ENCODE data around the gene RAC2.

The RAC2 gene

DNA sequence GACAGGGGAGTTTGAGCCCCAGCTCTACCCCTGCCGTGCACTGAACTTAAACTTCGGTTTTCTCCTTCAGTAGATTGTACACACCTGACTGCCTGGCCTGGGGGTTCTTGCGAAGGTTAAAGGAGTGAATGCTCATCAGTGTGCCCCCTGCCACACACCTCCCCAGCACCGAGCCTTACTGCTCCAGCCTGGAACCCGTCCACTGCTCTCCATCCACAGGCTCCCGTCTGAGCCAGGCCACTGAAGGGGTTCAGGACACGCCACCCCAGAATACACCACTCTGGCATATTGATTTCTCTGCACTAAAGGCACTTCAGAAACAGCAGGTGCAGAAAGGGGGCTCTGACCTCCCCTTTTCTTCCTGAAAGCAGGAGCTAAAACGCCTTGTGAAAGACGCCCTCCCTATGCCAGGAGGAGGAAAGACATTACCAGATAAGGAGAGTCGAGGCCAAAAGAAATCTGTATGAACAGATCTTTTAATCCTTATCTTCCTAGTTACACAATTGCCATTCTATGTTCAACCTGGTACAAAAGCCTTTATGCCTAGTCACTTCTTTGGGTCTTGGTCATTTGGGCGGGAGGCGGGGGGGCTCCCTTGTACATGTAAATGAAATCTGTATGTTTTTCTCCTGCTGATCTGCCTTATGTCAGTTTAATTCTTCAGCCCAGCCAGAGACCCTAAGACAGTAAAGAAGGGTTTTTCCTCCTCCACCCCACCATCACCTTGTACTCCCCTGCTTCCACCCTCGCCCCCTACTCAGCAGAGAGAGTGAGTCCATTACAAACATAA is 29.9 kb downstream of the RAC2 start:
- no peak for DNase-seq (ENCODE audit: low read depth)
- no peak overlapping the region for H3K4me3 ChIP-seq (ENCODE audit: control insufficient read depth, low read depth, low read length)
- TF ChIP-seq CTCF (IDR thresholded peaks at IDR 0.05; ENCODE audit: control insufficient read depth, insufficient read depth, low read depth, low read length, missing control alignments) = no peak

- H3K4me3 ChIP-seq (ENCODE audit: control insufficient read depth, low read depth, low read length) = no peak overlapping the region
- no peak for TF ChIP-seq CTCF (IDR thresholded peaks at IDR 0.05; ENCODE audit: control insufficient read depth, insufficient read depth, low read depth, low read length, missing control alignments)
- DNase-seq (ENCODE audit: low read depth) = no peak
Measured at GRCh38 chr22:37213218-37213855, 30.7 kb downstream of the RAC2 start.

DNA sequence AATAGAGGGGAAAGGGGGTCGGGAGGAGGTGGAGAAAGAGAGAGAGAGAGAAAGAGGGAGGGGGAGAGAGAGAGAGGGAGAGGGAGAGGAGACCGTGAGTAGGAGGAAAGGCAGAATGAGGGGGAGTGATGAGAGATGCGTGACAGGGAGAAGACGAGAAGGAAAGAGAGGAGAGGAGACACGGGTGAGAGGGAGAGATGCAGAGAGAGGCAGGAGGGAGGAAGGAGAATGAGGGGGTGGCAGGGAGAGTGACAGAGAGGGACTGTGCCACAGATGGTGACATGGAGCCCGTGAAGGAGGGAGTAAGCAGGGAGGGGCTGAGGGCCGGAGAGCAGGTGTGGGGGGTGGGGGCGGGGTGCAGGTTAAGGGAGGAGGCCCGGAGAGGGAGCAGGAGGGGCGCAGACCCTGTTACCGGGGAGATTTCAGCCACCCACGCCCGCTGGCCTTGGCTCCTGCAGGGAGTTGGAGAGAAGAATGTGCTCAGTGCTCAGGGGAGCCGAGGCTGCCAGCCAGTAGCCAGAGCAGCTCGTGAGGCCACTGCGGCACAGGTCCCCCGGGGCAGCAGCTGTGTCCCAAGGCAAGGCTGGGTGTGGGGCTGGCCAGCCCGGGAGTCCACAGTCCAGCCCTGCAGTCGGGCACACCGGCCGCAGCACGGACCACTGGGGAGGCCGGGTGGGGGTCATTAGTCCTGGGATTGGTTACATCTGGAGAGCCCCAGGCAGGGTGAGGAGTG is 31.7 kb downstream of the RAC2 start, which contains the start of gene SSTR3:
TSS of gene SSTR3 (minus strand) at position 304 of the 733 bp plus-strand sequence. CDS start 4,674 bp downstream, outside the sequence.
- no peak for TF ChIP-seq CTCF (IDR thresholded peaks at IDR 0.05; ENCODE audit: control insufficient read depth, insufficient read depth, low read depth, low read length, missing control alignments)
- no peak for DNase-seq (ENCODE audit: low read depth)
- H3K4me3 ChIP-seq (ENCODE audit: control insufficient read depth, low read depth, low read length) = no peak within 1 kb of the TSS

DNA sequence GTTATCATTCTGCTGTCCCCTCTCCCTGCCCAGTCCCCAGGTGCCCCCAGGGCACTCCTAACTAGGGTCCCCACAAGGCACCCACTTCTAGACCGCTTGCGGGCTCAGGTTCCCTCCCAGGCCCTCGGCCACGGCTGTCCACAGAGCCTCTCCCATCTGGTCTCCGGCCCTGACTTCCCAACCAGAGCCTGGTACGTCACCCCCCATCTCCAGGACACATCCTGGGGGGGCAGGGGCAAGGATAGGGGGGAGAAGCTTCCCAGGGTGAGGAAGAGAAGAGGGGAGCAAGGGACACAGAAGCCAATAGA is 32.2 kb downstream of the RAC2 start:
- no peak for TF ChIP-seq CTCF (IDR thresholded peaks at IDR 0.05; ENCODE audit: control insufficient read depth, insufficient read depth, low read depth, low read length, missing control alignments)
- no peak for DNase-seq (ENCODE audit: low read depth)
- no peak overlapping the region for H3K4me3 ChIP-seq (ENCODE audit: control insufficient read depth, low read depth, low read length)

- no peak for DNase-seq (ENCODE audit: low read depth)
- H3K4me3 ChIP-seq (ENCODE audit: control insufficient read depth, low read depth, low read length) = no peak overlapping the region
- no peak for TF ChIP-seq CTCF (IDR thresholded peaks at IDR 0.05; ENCODE audit: control insufficient read depth, insufficient read depth, low read depth, low read length, missing control alignments)
Measured at GRCh38 chr22:37211075-37211865, 32.8 kb downstream of the RAC2 start.

Measured in AG09309 (cell line).